Fibroblast of pulmonary artery (primary cell): ENCODE results near the gene EFS.

Source experiments
- DNase-seq: peaks from one replicate; pipeline ENCODE4 v3.0.0-alpha.2; 2010; ENCODE audit warnings: low read depth
- H3K4me3 ChIP-seq: replicated peaks from 2 replicates; pipeline ENCODE4 v1.5.1; 2011; ENCODE audit warnings: low read depth, mild to moderate bottlenecking, control low read depth, low read length, moderate library complexity
- CTCF ChIP-seq: IDR thresholded peaks from 2 replicates; pipeline ENCODE4 v1.5.1; 2011; ENCODE audit warnings: mild to moderate bottlenecking, control low read depth, low read length, inconsistent platforms; ENCODE audit errors: missing control alignments

The EFS gene

GRCh38 chr14:23307687-23308644, 57.0 kb downstream of the EFS start:
- H3K4me3 ChIP-seq = peak overlapping the region; percentile 97
- TF ChIP-seq CTCF = no peak
- DNase-seq = peak; percentile 36

- no peak for TF ChIP-seq CTCF
- DNase-seq = no peak
- peak overlapping the region; percentile 97 for H3K4me3 ChIP-seq
Measured at GRCh38 chr14:23307146-23307530, 57.8 kb downstream of the EFS start.

GRCh38 chr14:23306412-23307145, 58.4 kb downstream of the EFS start, which contains the start of gene BCL2L2:
Gene BCL2L2 (plus strand): TSS chr14:23306833. CDS start chr14:23307768, 935 bp downstream.
- no peak for TF ChIP-seq CTCF
- H3K4me3 ChIP-seq = peak within 1 kb of the TSS; percentile 97
- DNase-seq = peak; percentile 91
